Calu3 (cell line): Measurements from ENCODE around the gene ZDHHC19. TPM values are rescaled to one million over a fixed set of nuclear protein-coding genes. Genes with fewer than 3 reads are reported as not detected.

ENCODE experiments used
- BruUV-seq: library from RNA; stranded (reverse); fragments of 400-500 nt; replicated peaks from 2 replicates; lab custom pipeline; 2021; lab: Mats Ljungman, UMichigan
- CTCF ChIA-PET: fragments of 300-600 bp; sonication (Branson Sonifier 250); formaldehyde crosslinking; loops from one replicate; lab custom pipeline; 2022; ENCODE audit warnings: antibody characterized with exemption; lab: Charles Lee
- DNase-seq: peaks from one replicate; pipeline ENCODE4 v3.0.0; 2022
- H3K27ac Mint-ChIP-seq: one replicate; pipeline ENCODE4 v1.8.0; 2022; ENCODE audit warnings: mixed read lengths; ENCODE audit not compliant: unreplicated experiment
- H3K27me3 Mint-ChIP-seq: one replicate; pipeline ENCODE4 v1.8.0; 2022; ENCODE audit warnings: mixed read lengths; ENCODE audit not compliant: unreplicated experiment
- H3K36me3 Mint-ChIP-seq: one replicate; pipeline ENCODE4 v1.8.0; 2022; ENCODE audit warnings: mild to moderate bottlenecking, moderate library complexity, mixed read lengths; ENCODE audit not compliant: insufficient read depth, unreplicated experiment
- H3K4me1 Mint-ChIP-seq: one replicate; pipeline ENCODE4 v1.8.0; 2022; ENCODE audit warnings: mild to moderate bottlenecking, low read depth, mixed read lengths; ENCODE audit not compliant: unreplicated experiment
- H3K4me3 Mint-ChIP-seq: one replicate; pipeline ENCODE4 v1.8.0; 2022; ENCODE audit warnings: mild to moderate bottlenecking, low read depth, moderate library complexity, mixed read lengths; ENCODE audit not compliant: unreplicated experiment
- H3K9me3 Mint-ChIP-seq: one replicate; pipeline ENCODE4 v1.8.0; 2022; ENCODE audit warnings: low read depth, mixed read lengths; ENCODE audit not compliant: unreplicated experiment
- CTCF ChIP-seq: fragments of 200-600 bp; IDR thresholded peaks from one replicate; pipeline ENCODE4 v1.8.0; 2022; ENCODE audit warnings: antibody characterized with exemption; ENCODE audit not compliant: unreplicated experiment
- intact Hi-C: fragments of 100-400 bp; cut with micrococcal nuclease; formaldehyde crosslinking; loops from one replicate; pipeline ENCODE4 v1.10.0; 2022; ENCODE audit not compliant: unreplicated experiment
- total RNA-seq: library from RNA; stranded (reverse); gene quantifications from 2 replicates; pipeline ENCODE4 v1.2.3, GENCODE V29; 2022

The ZDHHC19 gene
- total RNA-seq, 1 experiment from 2014 or later, result not detected

GRCh38 chr3:196149375-196149774 lies 61.8 kb downstream of the ZDHHC19 start:
- Mint-ChIP-seq H3K36me3 (peaks cover 1% of the 10 kb centered on the region), H3K4me1 (no peaks in the 10 kb centered on the region)
- intact Hi-C loops, result no loop called here

More at GRCh38 chr3:196149375-196149774, 61.8 kb downstream of the ZDHHC19 start:
- CTCF ChIA-PET, result no interaction called here
- no peak overlapping the region for H3K4me3 Mint-ChIP-seq
- H3K9me3 Mint-ChIP-seq, result no peaks in the 10 kb centered on the region
- peaks cover 7% of the 10 kb centered on the region for H3K27me3 Mint-ChIP-seq
- BruUV-seq, result no TSS peak
- H3K27ac Mint-ChIP-seq, result no peak overlapping the region
- no peak for TF ChIP-seq CTCF
- no peak for DNase-seq

Other genes starting within 250 kb of the ZDHHC19 start
- gene TFRC, start 129.3 kb downstream of the ZDHHC19 start, total RNA-seq, result 425 and 457 TPM in 2 replicates
- not detected in 2 replicates for gene SLC51A, start 5.1 kb upstream of the ZDHHC19 start, total RNA-seq
- 47.0 and 50.0 TPM in 2 replicates for gene PCYT1A, start 76.3 kb upstream of the ZDHHC19 start, total RNA-seq
- 7.8 and 10.8 TPM in 2 replicates for gene DYNLT2B, start 106.8 kb upstream of the ZDHHC19 start, total RNA-seq
- gene TM4SF19, start 127.0 kb upstream of the ZDHHC19 start, total RNA-seq, result not detected in 2 replicates
- gene UBXN7, start 221.0 kb upstream of the ZDHHC19 start, total RNA-seq, result 46.1 and 49.0 TPM in 2 replicates